ENCODE measurements around the gene UNKL.

UNKL gene

GRCh38 chr16:1374418-1375297, 39.8 kb downstream of the UNKL start:
- DNase-seq (ENCODE audit: insufficient read length, low spot score) = no peak
- no peak for FAIRE-seq
- TF ChIP-seq POLR2A (IDR thresholded peaks at IDR 0.05; ENCODE audit: low read depth, low read length) (no peak), TAF1 (IDR thresholded peaks at IDR 0.05; ENCODE audit: low read depth, low read length) (no peak), SPI1 (IDR thresholded peaks at IDR 0.05; ENCODE audit: low read depth, low read length) (no peak), POU2F2 (IDR thresholded peaks at IDR 0.05; ENCODE audit: low read depth, low read length) (no peak), POLR2AphosphoS5 (IDR thresholded peaks at IDR 0.05; ENCODE audit: low read depth, low read length) (no peak), PAX5 (IDR thresholded peaks at IDR 0.05; ENCODE audit: insufficient read depth, low read length, severe bottlenecking) (no peak)

GRCh38 chr16:1372292-1372950, 42.1 kb downstream of the UNKL start:
- DNase-seq (ENCODE audit: insufficient read length, low spot score) = no peak
- FAIRE-seq = no peak
- TF ChIP-seq POU2F2 (IDR thresholded peaks at IDR 0.05; ENCODE audit: low read depth, low read length) = no peak
- TF ChIP-seq PAX5 (IDR thresholded peaks at IDR 0.05; ENCODE audit: insufficient read depth, low read length, severe bottlenecking) = no peak
- TF ChIP-seq TAF1 (IDR thresholded peaks at IDR 0.05; ENCODE audit: low read depth, low read length) = no peak
- no peak for TF ChIP-seq POLR2A (IDR thresholded peaks at IDR 0.05; ENCODE audit: low read depth, low read length)
- TF ChIP-seq POLR2AphosphoS5 (IDR thresholded peaks at IDR 0.05; ENCODE audit: low read depth, low read length) = no peak
- no peak for TF ChIP-seq SPI1 (IDR thresholded peaks at IDR 0.05; ENCODE audit: low read depth, low read length)

GRCh38 chr16:1371054-1371978, 43.2 kb downstream of the UNKL start:
- no peak for TF ChIP-seq TAF1 (IDR thresholded peaks at IDR 0.05; ENCODE audit: low read depth, low read length)
- TF ChIP-seq POLR2AphosphoS5 (IDR thresholded peaks at IDR 0.05; ENCODE audit: low read depth, low read length) = no peak
- TF ChIP-seq SPI1 (IDR thresholded peaks at IDR 0.05; ENCODE audit: low read depth, low read length) = no peak
- TF ChIP-seq PAX5 (IDR thresholded peaks at IDR 0.05; ENCODE audit: insufficient read depth, low read length, severe bottlenecking) = no peak
- TF ChIP-seq POLR2A (IDR thresholded peaks at IDR 0.05; ENCODE audit: low read depth, low read length) = no peak
- no peak for TF ChIP-seq POU2F2 (IDR thresholded peaks at IDR 0.05; ENCODE audit: low read depth, low read length)
- FAIRE-seq = no peak

GRCh38 chr16:1367486-1368174, 46.9 kb downstream of the UNKL start:
- FAIRE-seq (no peak), DNase-seq (ENCODE audit: insufficient read length, low spot score) (no peak)
- no peak for TF ChIP-seq PAX5 (IDR thresholded peaks at IDR 0.05; ENCODE audit: insufficient read depth, low read length, severe bottlenecking)
- no peak for TF ChIP-seq POLR2A (IDR thresholded peaks at IDR 0.05; ENCODE audit: low read depth, low read length)
- TF ChIP-seq TAF1 (IDR thresholded peaks at IDR 0.05; ENCODE audit: low read depth, low read length) = no peak

More at GRCh38 chr16:1371054-1371978, 43.2 kb downstream of the UNKL start:
- DNase-seq (ENCODE audit: insufficient read length, low spot score) = no peak

GRCh38 chr16:1366712-1367299, 47.7 kb downstream of the UNKL start:
- DNase-seq (ENCODE audit: insufficient read length, low spot score) (no peak), FAIRE-seq (no peak)
- TF ChIP-seq POU2F2 (IDR thresholded peaks at IDR 0.05; ENCODE audit: low read depth, low read length) (no peak), POLR2AphosphoS5 (IDR thresholded peaks at IDR 0.05; ENCODE audit: low read depth, low read length) (no peak; the same call in 1 of the 2 replicates), POLR2A (IDR thresholded peaks at IDR 0.05; ENCODE audit: low read depth, low read length) (no peak; the same call in 1 of the 2 replicates), SPI1 (IDR thresholded peaks at IDR 0.05; ENCODE audit: low read depth, low read length) (no peak), PAX5 (IDR thresholded peaks at IDR 0.05; ENCODE audit: insufficient read depth, low read length, severe bottlenecking) (no peak), TAF1 (IDR thresholded peaks at IDR 0.05; ENCODE audit: low read depth, low read length) (no peak)

- DNase-seq (ENCODE audit: insufficient read length, low spot score) = no peak
- TF ChIP-seq PAX5 (IDR thresholded peaks at IDR 0.05; ENCODE audit: insufficient read depth, low read length, severe bottlenecking) (no peak), POLR2AphosphoS5 (IDR thresholded peaks at IDR 0.05; ENCODE audit: low read depth, low read length) (no peak), SPI1 (IDR thresholded peaks at IDR 0.05; ENCODE audit: low read depth, low read length) (no peak), POU2F2 (IDR thresholded peaks at IDR 0.05; ENCODE audit: low read depth, low read length) (no peak), POLR2A (IDR thresholded peaks at IDR 0.05; ENCODE audit: low read depth, low read length) (no peak), TAF1 (IDR thresholded peaks at IDR 0.05; ENCODE audit: low read depth, low read length) (no peak)
- no peak for FAIRE-seq
Measured at GRCh38 chr16:1366060-1366711, 48.3 kb downstream of the UNKL start.

- TF ChIP-seq SPI1 (IDR thresholded peaks at IDR 0.05; ENCODE audit: low read depth, low read length) = no peak
- no peak for TF ChIP-seq POLR2AphosphoS5 (IDR thresholded peaks at IDR 0.05; ENCODE audit: low read depth, low read length)
- TF ChIP-seq POLR2A (IDR thresholded peaks at IDR 0.05; ENCODE audit: low read depth, low read length) = no peak
- DNase-seq (ENCODE audit: insufficient read length, low spot score) (no peak), FAIRE-seq (no peak)
Measured at GRCh38 chr16:1364510-1364909, 50.0 kb downstream of the UNKL start.

GRCh38 chr16:1363501-1364041, 50.9 kb downstream of the UNKL start:
- no peak for TF ChIP-seq POU2F2 (IDR thresholded peaks at IDR 0.05; ENCODE audit: low read depth, low read length)
- FAIRE-seq = peak; percentile 89
- DNase-seq (ENCODE audit: insufficient read length, low spot score) = peak; percentile 96
